ENCODE measurements around the gene TRIM41.
"Not testable (repeated sequence)": the region's sequence is repeated elsewhere in the genome, so short reads cannot be mapped to it uniquely, and the experiment has no call there.

Gene TRIM41

DNA sequence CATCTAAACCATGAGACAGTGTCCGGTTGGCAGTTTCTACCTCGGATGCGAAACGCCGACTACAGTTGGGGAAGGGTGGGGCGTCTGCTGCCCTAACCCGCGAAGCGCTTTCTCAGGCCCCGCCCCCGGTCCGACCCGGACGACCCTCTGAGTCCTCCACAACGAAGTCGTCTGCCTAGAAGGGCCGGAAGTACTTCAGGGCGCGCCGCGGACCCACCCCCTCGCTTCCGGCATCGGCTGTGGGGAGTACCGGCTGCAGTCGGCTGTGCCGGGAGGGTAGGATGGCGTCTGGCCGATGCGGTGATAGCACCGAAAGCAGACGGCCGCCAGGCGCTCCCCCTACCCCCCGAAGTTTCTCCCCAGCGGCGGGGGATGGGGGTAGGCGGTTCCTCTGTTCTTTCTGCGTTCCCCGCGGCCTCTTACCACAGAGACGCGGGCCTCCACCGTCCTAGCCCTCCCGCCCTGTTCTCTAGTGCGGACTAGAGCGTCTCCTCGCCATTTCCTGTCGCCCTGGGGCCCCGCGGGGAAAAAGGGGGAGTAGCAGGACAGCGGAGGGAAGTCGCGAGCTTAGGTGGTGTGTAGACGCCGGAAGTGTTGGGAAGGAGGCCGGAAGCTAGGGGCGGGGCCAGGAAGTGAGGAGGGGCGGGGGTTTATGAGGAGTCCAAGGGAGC lies at the start of gene TRIM41:
TRIM41 (plus strand) TSS at position 224 of the 671 bp plus-strand sequence. CDS start 719 bp downstream, outside the sequence.
- DNase-seq (ENCODE audit: low read depth): peak; percentile 99

GRCh38 chr5:181173420-181174342 lies 49.4 kb upstream of the TRIM41 start:
- DNase-seq (ENCODE audit: low read depth): peak; percentile 53

DNA sequence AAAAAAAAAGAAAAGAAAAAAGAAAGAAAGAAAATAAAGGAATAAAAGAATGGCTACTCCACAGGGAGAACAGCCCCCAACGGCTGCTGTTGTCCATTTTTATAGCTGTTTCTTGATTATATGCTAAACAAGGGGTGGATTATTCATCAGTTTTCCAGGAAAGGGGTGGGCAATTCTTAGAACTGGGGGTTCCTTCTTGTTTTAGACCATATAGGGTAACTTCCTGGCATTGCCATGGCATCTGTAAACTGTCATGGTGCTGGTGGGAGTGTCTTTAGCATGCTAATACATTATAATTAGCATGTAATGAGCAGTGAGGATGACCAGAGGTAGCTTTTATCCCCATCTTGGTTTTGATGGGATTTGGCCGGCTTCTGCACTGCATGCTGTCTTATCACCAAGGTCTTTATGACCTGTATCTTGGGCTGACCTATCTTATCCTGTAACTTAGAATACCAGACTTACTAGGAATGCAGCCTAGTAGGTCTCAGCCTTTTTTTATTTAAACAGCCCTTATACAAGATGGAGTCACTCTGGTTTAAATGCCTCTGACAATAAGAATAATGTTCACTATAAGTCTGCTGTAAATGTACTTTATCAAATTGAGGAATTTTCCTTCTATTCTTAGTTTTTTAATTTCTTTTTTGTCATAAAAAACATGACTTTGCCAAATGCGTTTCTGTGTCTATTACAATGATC lies 46.7 kb upstream of the TRIM41 start:
- no peak for DNase-seq (ENCODE audit: low read depth)

DNA sequence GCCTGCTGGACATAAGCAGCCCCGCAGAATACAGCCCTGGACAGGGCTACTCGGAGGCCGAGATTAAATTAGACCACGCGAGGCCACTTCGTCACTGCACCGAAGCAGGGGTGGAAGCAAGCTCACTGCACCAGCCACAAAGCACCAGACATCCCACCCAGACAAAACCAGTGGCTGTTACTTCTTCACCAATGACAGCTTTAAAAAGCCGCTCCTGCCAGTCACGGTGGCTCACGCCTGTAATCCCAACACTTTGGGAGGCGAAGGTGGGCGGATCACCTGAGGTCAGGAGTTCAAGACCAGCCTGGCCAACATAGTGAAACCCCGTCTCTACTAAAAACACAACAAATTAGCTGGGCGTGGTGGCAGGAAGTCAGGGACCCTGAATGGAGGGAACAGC lies 45.5 kb upstream of the TRIM41 start:
- DNase-seq (ENCODE audit: low read depth): not testable (repeated sequence)

DNA sequence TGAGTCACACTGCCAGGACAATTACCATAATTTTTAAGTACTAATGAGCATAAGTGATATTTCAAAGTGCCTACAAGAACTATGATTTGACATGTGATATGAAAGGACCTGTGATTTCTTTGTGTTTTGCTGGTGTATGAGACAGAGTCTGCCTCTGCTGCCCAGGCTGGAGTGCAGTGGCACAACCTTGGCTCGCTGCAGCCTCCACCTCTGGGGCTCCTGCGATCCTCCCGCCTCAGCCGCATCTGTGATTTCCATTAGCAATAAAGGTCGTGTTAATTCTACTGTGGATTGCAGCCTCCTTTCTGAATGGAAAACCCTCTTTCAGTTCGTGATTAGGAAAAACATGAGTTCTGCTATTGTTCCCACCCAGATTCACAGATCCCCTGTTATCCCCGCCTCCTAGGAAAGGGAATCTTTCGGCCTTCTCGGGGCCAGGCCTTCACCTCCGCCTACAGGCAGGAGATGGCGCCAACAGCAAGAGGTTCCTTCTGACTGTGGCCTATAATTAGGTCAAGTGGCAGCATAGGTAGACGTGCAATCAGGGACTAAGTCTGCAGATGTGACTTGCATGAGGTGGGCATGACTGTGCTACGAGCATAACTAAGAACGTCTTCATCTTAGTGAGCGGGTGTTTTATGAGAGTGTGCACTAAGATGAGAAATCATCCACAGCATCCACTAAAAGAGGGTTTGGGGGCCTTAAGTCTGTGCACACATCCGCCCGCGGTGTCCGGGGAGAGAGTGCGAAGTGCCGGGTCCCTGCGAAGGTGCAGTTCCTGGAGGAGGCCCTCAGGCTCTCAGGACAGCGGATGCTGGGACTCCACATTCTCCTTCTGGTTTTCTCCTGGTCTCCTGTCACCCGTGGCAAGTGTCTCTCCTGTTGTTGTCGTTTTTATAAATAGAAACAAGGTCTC lies 41.2 kb upstream of the TRIM41 start:
- no peak for DNase-seq (ENCODE audit: low read depth)

- DNase-seq (ENCODE audit: low read depth): no peak
Measured at GRCh38 chr5:181182651-181183050, 40.4 kb upstream of the TRIM41 start.

- no peak for DNase-seq (ENCODE audit: low read depth)
Measured at GRCh38 chr5:181184845-181185216, 38.2 kb upstream of the TRIM41 start.

DNA sequence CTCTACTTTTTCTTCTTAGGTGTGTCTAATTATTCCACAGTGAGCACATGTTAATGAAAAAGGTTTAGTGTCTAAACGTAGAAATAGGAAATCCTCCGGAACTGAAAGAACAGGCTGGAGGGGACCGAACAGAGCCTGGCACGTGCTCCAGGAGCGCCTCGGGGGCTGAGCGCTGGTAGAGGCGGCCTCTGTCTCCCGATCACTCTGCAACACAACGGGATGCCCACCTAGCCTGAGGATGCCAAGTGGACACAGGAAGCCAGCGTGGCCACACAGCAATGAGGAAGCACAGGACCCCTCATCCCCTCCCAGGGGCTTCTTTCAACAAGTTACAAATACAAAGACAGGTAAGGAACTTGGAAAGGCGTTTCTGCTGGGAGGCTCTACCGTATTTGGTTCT lies 37.5 kb upstream of the TRIM41 start:
- DNase-seq (ENCODE audit: low read depth): no peak

- DNase-seq (ENCODE audit: low read depth): no peak
Measured at GRCh38 chr5:181186022-181186421, 37.1 kb upstream of the TRIM41 start.

- DNase-seq (ENCODE audit: low read depth): no peak
Measured at GRCh38 chr5:181186986-181187499, 36.0 kb upstream of the TRIM41 start.

DNA sequence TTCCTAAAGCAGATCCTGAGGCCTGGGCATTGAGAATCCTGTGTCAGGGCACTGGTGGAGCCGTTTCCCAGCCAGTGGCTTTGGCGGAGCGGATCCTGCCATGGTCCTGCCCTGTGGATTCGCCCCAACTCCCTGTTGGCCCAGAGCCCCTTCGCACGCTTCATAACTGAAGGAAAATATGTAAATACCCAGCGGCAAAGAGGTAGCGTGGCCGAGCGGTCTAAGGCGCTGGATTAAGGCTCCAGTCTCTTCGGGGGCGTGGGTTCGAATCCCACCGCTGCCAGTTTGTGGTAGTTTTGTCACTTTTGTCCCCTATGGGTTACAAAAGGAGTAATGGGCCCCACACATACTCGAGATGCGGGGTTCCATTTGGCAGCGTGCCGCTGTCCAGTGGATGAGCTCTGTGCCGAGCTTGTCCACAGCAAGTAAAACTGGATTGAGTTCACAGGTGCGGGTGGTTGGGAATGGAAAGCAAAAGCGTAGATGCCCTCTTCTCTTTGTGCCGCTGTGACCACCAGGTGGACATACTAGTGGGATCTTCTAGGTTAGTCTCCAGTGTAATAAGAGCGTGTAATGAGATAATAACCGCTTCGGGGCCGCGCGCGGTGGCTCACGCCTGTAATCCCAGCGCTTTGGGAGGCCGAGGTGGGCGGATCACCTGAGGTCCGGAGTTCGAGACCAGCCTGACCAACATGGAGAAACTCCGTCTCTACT lies 35.4 kb upstream of the TRIM41 start:
- no peak for DNase-seq (ENCODE audit: low read depth)

DNA sequence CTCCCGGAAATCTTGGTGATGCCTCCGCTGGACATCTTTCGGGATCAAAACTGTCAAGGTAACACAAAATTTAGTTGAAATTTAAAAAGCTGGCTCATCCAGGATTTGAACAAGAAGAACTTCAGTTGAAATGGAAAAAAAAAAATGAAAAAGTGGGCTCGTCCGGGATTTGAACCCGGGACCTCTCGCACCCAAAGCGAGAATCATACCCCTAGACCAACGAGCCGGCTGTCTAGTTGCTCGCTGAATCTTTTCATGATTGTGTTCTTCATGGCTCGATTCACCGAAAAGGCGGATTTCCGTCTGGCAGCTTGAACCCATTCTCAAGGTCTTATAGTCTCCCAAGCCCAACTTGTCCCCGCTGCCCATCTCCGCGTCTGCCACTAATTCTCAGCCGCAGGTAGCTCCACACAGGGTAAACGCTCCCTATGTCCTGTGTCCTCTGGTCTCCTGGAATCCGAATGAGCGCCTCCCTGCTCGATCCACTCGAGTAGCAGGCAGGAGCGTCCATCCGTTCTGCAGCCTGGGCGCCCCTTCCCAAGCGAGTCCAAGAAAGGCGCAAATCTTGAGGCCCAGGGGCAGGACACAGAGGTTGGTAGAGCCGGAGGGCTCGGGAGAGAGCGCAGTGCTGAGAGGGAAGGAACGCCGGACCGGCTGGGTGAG lies 34.2 kb upstream of the TRIM41 start:
- DNase-seq (ENCODE audit: low read depth): peak; percentile 48

- DNase-seq (ENCODE audit: low read depth): peak; percentile 48
Measured at GRCh38 chr5:181189363-181189961, 33.6 kb upstream of the TRIM41 start.

GRCh38 chr5:181189962-181190710 lies 32.9 kb upstream of the TRIM41 start:
- no peak for DNase-seq (ENCODE audit: low read depth)

DNA sequence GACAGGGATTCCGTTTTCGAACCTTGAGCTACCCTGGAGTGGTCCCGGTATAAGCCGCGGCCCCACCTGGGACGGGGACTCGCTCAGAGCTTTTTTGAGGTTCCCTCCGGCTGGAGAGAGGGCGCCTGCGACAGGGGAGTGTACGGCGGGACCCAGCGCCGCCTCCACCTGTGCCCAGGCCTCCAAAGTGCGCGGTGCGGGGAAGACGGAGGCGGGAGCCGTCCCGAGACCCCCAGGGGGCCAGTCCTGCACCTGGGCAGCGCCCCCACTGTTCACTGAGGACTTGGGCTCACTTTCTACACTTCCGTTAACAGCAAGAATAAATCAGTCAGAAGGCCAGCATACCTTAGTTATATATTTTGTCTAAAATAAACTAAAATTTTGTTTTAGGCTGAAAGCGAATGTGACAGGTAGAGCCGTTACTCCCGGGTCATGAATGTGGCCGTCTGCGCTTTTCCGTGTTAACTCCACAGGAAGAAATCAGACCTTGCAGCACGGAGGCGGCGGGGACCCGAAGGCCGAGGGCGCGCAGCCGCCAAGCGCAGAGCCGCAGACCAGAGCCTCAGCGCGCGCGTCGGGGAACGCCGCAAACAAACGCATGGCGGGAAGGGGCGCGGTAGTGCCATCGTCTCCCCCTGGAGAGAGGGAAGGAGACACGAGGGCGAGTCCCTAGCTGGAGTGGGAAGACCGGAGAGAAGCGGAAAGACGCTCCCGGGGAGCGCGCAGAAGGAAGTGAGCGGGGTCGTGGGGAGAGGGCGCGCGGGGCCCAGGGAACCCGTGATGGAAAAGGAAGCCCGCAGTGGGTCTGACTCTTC lies 32.2 kb upstream of the TRIM41 start:
- DNase-seq (ENCODE audit: low read depth): no peak

DNA sequence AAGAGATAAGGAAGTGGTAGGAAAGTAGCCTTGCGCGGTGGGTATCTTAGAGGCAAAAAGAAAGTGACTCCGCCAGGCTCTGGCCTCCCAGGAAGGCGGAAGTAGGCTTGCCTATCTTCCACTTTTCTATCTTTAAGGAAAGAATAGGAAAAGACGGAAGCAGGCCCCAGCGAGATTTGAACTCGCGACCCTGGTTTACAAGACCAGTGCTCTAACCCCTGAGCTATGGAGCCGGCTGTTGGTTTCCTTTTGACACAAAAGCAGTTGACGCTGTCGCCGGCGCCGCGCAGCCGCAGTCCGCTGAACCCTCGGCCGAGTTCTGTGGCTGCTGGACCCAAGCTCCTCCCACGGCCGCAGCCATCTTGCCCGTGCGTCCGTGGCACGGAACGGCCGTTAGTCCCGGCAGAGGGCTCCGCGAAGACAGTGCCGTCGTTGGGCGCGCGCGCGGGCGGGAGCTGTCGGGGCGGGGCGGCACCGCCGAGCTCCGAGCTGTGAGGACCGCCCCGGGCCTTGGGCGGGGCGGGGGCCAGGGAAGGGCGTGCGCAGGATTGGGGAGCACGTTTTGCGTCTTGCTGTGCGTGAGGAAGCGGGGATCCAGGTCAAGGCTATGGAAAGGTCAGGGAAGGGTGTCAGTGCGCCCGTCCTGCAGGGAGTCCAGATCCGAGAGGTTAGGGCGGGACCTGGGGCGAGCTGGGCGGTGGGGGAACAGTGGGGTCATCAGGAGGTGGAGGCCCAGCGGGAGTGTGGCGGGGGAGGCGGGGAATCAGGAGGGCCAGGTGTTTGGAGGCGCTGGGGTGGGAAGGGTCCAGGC lies 31.4 kb upstream of the TRIM41 start:
- peak; percentile 91 for DNase-seq (ENCODE audit: low read depth)

DNA sequence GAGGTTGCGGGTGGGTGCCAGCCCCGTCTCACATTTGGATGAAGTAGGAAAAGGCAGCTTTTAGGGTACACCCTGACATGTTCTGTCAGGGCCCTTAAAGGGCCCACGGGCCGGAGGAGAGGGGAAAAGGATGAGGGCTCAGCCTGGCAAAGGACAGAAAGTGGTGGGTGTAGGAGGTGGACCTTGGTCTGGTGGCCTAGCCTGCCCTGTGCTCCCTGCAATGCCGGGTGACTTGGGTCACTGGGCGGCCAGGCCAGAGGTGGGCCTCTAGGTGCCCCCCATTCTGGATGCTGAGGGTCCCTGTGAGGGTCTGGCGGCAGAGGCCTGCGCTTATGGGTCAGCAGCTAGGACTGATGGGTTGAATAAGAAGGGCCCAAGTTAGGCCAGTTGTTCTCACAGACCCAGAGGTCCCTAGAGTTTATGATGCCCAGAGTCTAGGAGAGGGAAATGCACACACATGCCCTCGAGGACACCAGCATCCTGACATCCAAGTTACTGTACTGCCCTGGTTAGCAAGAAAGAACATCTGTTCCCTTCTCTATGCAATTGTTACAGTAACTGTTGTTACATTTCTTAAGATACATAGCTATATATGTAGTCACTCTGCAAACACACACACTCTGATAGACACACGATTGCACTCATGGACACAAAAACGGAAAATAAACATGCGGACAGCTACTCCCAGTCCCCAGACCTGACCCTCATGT lies 30.6 kb upstream of the TRIM41 start:
- DNase-seq (ENCODE audit: low read depth): no peak
